Testis (tissue), 3 donors: ENCODE data around the gene ZNF689. TPM values are rescaled to one million over a fixed set of nuclear protein-coding genes. Genes with fewer than 3 reads are reported as not detected.

Source experiments
- DNase-seq: peaks from one replicate; pipeline ENCODE4 v3.0.0-alpha.2; 2019
- H3K27ac ChIP-seq, 2 donors: fragments of 200-600 bp; sonication (generic); one replicate each; pipeline ENCODE4 v1.5.1; 2019
- H3K27me3 ChIP-seq: fragments of 200-600 bp; sonication (generic); one replicate; pipeline ENCODE4 v1.5.1; 2019
- H3K36me3 ChIP-seq: fragments of 200-600 bp; sonication (generic); one replicate; pipeline ENCODE4 v1.5.1; 2017; ENCODE audit warnings: low read depth; ENCODE audit errors: missing control alignments
- H3K4me1 ChIP-seq: fragments of 200-600 bp; sonication (generic); one replicate; pipeline ENCODE4 v1.5.1; 2019
- H3K4me3 ChIP-seq, 2 donors: fragments of 200-600 bp; sonication (generic); one replicate each; pipeline ENCODE4 v1.5.1; 2017 to 2019
- H3K9me3 ChIP-seq: fragments of 200-600 bp; sonication (generic); one replicate; pipeline ENCODE4 v1.5.1; 2017
- CTCF ChIP-seq, 3 experiments: fragments of 450-650 bp in 2 of 3; fragments of 200-600 bp in 1 of 3; sonication (generic) in 1 of 3; IDR thresholded peaks; one replicate each; pipeline ENCODE4 v1.5.1; 2016 to 2019; ENCODE audit warnings: antibody characterized with exemption in 3 of 3, mild to moderate bottlenecking in 2 of 3, moderate library complexity in 1 of 3
- POLR2A ChIP-seq: fragments of 450-650 bp; IDR thresholded peaks from one replicate; pipeline ENCODE4 v1.6.1; 2017; ENCODE audit warnings: antibody characterized with exemption, mild to moderate bottlenecking, moderate library complexity
- WGBS, 2 donors: methylation state at CpG; one replicate each; pipeline ENCODE4 v1.1.5; 2018; 5-methylcytosine and 5-hydroxymethylcytosine counted together
- intact Hi-C: fragments of 100-400 bp; cut with DNase I; formaldehyde crosslinking; loops from one replicate; pipeline ENCODE4 v1.15.1; 2023; ENCODE audit warnings: low total_unique reads
- polyA plus RNA-seq: library from polyadenylated mRNA; stranded (reverse); fragments of 350-450 nt; fragmentation: Illumina TruSeq; extraction: RNeasy Lipid Tissue Mini Kit (QIAGEN cat#74804); gene quantifications from one replicate; pipeline ENCODE4 v1.2.3, GENCODE V29; 2014; ENCODE audit warnings: low read depth, low replicate concordance; ENCODE audit not compliant: insufficient read depth
- total RNA-seq, 2 donors: library from RNA; depleted of rRNA; stranded (reverse); fragments of >200 nt; gene quantifications; one replicate each; pipeline ENCODE4 v1.2.3, GENCODE V29; 2016

The ZNF689 gene
- total and polyA plus RNA-seq, 3 donors from 2014 or later, result 33.0 to 82.7 (median 41.3) TPM

DNA sequence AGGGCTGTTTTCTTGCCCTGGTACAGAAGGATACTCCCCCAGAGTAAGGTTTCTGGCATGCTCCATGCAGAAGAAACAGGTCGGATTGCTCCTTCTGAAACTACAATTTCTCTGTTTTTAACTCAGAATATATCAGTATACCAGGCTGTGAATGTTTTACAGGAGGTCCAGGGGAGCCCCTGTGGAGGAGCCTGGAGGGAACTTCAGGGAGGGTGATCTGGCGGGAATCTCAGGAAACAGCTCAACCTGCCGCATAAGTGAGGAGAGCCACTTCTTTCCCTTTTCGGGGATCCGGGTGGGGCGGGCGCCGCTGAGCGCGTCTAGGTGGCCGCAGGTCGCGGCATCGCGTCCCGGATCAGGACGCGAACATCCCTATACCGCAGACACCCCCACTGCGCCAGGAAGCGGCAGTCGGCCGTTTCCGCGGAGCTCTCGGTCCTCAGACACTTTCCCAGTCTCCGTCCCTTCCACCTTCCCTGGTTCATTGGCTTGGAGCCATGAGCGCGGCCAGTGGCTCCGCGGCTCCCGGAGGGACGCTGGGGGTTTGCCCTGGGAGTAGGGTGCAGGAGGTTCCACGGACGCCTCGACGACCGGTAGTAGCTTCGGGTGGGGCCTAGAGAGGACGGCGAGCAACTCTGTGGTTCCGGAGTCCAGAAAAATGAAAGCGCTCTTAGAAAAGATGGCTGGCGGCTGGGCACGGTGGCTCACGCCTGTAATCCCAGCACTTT lies 48.9 kb downstream of the ZNF689 start:
- H3K27ac ChIP-seq, result peak overlapping the region; percentile 53 to 57
- H3K36me3 ChIP-seq, result no peaks in the 10 kb centered on the region
- H3K9me3 ChIP-seq, result no peaks in the 10 kb centered on the region
- intact Hi-C loops, result no loop called here
- H3K4me1 ChIP-seq, result peaks cover 17% of the 10 kb centered on the region
- peak overlapping the region; percentile 48 to 62 for H3K4me3 ChIP-seq
- no peaks in the 10 kb centered on the region for H3K27me3 ChIP-seq
- TF ChIP-seq CTCF (IDR thresholded peaks at IDR 0.05), result no peak
- no peak for TF ChIP-seq POLR2A
- peak; percentile 52 for DNase-seq
- 15 to 29% methylated on average over 5 to 46 of the region's 46 CpGs for WGBS, 2 donors

- no peaks in the 10 kb centered on the region for H3K27me3 ChIP-seq
- intact Hi-C loops, result no loop called here
- H3K27ac ChIP-seq, result no peak overlapping the region
- peaks cover 17% of the 10 kb centered on the region for H3K4me1 ChIP-seq
- TF ChIP-seq POLR2A, result no peak
- TF ChIP-seq CTCF (IDR thresholded peaks at IDR 0.05), result no peak
- WGBS, 2 donors, result 79 to 84% methylated on average over 6 of the region's 6 CpGs
- H3K36me3 ChIP-seq, result no peaks in the 10 kb centered on the region
- no peak for DNase-seq
- H3K9me3 ChIP-seq, result no peaks in the 10 kb centered on the region
- no peak overlapping the region for H3K4me3 ChIP-seq
Measured at GRCh38 chr16:30559690-30560089, 50.5 kb downstream of the ZNF689 start.

DNA sequence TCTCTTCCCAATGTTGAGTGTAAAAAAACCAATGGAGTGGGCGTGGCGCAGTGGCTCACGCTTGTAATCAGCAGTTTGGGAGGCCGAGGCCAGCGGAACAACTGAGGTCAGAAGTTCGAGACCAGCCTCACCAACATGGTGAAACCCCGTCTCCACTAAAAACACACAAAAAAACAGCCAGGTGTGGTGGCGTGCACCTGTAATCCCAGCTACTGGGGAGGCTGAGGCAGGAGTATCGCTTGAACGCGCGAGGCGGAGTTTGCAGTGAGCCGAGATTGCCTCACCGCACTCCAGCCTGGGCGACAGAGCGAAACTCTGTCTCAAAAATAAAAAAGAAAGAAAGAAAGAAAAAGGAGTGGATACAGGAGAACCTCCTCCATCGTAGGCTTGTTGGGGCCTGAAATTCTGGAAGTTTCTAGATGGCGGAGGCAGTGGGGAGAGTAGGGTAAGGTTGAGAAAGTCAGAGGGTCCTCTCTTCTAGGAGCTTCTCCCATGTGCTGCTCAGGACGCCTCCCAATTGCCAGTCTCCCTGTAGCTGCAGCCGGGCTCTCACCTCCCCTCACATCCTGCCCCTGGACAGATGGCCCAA lies 51.3 kb downstream of the ZNF689 start:
- Histone ChIP-seq H3K4me1 (peaks cover 17% of the 10 kb centered on the region), H3K27me3 (no peaks in the 10 kb centered on the region), H3K27ac (peak overlapping the region; percentile 92 to 96), H3K4me3 (peak overlapping the region; percentile 84 to 85), H3K36me3 (no peaks in the 10 kb centered on the region), H3K9me3 (no peaks in the 10 kb centered on the region)
- WGBS, 2 donors, result 52 to 66% methylated on average over 21 of the region's 21 CpGs
- intact Hi-C loops, result no loop called here
- DNase-seq, result no peak
- TF ChIP-seq POLR2A, result no peak
- no peak for TF ChIP-seq CTCF (IDR thresholded peaks at IDR 0.05)

DNA sequence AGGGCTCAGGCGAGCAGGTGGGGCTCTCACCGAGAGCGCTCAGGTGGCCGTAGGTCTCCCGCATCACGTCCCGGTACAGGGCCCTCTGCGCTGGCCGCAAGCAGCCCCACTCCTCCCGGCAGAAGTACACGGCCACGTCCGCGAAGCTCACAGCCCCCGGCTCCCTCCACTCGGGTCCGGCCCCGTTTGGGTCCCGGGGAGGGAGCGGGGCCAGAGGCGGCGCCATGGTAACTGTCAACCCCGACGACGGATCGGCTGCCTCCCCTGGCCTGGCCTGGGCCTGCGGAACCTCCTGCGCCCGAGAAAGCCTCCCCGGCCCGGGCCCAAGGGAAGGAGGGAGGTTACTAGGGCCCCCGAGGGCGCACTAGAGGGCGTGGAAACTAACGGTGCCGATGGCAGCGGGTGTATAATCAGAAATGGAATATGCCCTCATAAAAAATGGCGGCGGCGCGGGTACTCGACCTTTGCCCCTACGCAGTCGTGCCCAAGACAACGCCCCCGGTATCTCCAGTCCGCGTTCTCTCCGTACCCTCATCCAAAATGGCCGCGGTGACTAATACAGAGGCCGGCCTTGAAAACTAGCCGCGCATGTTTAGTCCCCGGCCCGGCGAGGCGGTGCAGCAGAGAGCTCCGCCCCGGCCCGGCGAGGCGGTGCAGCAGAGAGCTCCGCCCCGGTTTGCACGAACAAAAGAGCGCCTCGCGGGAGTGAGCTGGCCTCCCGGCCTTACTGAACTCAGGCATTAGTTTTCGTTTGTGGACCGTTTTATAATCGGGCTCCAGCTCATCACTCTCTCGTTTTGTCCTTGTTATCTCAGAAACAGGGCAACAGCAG lies 52.0 kb downstream of the ZNF689 start, which contains the start of gene ZNF764:
ZNF764 (minus strand) TSS at position 418 of the 832 bp plus-strand sequence; CDS start at position 226, 192 bp downstream.
- no peak for TF ChIP-seq CTCF (IDR thresholded peaks at IDR 0.05)
- TF ChIP-seq POLR2A, result no peak
- intact Hi-C loops, result no loop called here
- WGBS, 2 donors, result 0 to 2% methylated on average over 9 to 55 of the region's 74 CpGs

More for the DNA sequence above, 52.0 kb downstream of the ZNF689 start, which contains the start of gene ZNF764:
- H3K36me3 ChIP-seq, result no peaks in the 10 kb centered on the region
- H3K27ac ChIP-seq, result peak within 1 kb of the TSS; percentile 92 to 96
- peaks cover 17% of the 10 kb centered on the region for H3K4me1 ChIP-seq
- H3K27me3 ChIP-seq, result no peaks in the 10 kb centered on the region
- peak; percentile 99 for DNase-seq
- H3K9me3 ChIP-seq, result no peaks in the 10 kb centered on the region
- H3K4me3 ChIP-seq, result peak within 1 kb of the TSS; percentile 84 to 85
